ENCODE measurements around the gene ADI1. TPM values are rescaled to one million over a fixed set of nuclear protein-coding genes. Genes with fewer than 3 reads are reported as not detected.
A peak's percentile ranks its signal among the peaks of the same experiment; 100 is the strongest.

Gene ADI1
- total and polyA plus RNA-seq, 2 of the 8 experiments (the other 6 are each of a cell fraction or from before 2014, with no cell fraction given) = 12.2 to 40.2 TPM

DNA sequence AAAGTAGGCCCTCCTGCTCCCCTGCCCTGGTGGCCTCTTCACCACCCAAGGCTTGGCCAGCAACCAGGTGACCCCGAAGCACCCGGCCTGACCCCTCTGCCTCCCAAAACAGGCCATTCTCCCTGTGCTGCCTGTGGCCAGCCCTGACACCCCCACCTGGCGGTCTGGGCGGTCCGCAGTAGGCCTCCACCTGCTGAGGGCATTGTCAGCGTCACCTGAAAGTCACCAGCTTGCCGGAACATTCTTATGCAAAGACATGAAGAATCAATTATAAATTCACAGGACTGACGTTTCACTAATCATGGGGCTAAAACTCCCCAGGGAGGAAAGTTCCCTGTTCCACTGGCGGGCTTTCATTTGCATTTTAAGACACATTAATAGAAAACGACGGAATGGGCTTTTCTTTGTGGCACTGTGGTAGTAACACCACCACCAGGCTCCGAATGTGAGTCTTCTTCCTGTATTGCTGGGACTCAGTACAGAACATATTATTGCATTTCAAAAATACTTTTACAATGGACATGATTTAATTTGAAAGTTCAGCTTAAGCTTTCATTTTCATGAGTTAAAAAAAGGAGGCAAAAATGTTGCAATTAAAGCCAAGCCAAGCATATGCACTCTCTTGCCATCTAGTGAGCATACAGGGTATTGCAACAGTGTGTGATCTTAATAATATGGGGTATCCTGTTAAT, 57.4 kb downstream of the ADI1 start:
- no peak overlapping the region for H2BK5ac ChIP-seq (ENCODE audit: low read depth, low read length)
- H2BK120ac ChIP-seq (replicated peaks; ENCODE audit: low read depth, low read length) = no peak overlapping the region
- H2BK12ac ChIP-seq (ENCODE audit: low read depth, low read length) = no peak overlapping the region
- H3K4me1 ChIP-seq (replicated peaks in 1 of 4; ENCODE audit: control insufficient read depth in 3 of 4, insufficient read depth in 4 of 4, low read length in 3 of 4) = peaks cover 5 to 10% (median 9%) of the 10 kb centered on the region in 4 experiments
- H4K8ac ChIP-seq (ENCODE audit: extremely low read depth, insufficient read depth, low read length) = no peak overlapping the region
- no peak overlapping the region for H3K23ac ChIP-seq (ENCODE audit: insufficient read length)
- DNase-seq (ENCODE audit: low read depth in 1 of 2, low spot score in 2 of 2) (no peak), FAIRE-seq (no peak)
- H4K5ac ChIP-seq (ENCODE audit: insufficient read length, low read depth, low read length) = no peak overlapping the region
- no peak overlapping the region for H2AFZ ChIP-seq (ENCODE audit: low read length)
- H3K9me3 ChIP-seq (ENCODE audit: insufficient read depth in 2 of 2, low read depth in 1 of 2, low read length in 1 of 2) = no peaks in the 10 kb centered on the region
- no peak overlapping the region for H3K27ac ChIP-seq (ENCODE audit: low read depth, low read length)
- no peak overlapping the region; a peak in 1 of 8 replicates for H3K4me3 ChIP-seq (ENCODE audit: extremely low read depth in 1 of 4, insufficient read depth in 2 of 4, low read depth in 3 of 4, low read length in 4 of 4)
- H3K36me3 ChIP-seq (ENCODE audit: control insufficient read depth in 2 of 4, insufficient read depth in 4 of 4, low read length in 3 of 4) = peaks cover 0 to 5% (median 2%) of the 10 kb centered on the region in 4 experiments; a peak in 2 of 8 replicates
- 60% methylated on average over 12 of the region's 12 CpGs; no CpG with 5 or more reads in 1 of the 2 experiments for WGBS, 2 experiments (ENCODE audit: extremely low coverage in 1 of 2, insufficient coverage in 1 of 2, insufficient read length in 1 of 2, insufficient replicate concordance in 2 of 2, low coverage in 1 of 2, low lambda C conversion rate in 2 of 2, missing lambda C conversion rate in 1 of 2)
- peak overlapping the region in 1 of 2 experiments; percentile 23; a peak in 1 of 4 replicates for H3K4me2 ChIP-seq (ENCODE audit: insufficient read depth in 1 of 2, low read depth in 2 of 2, low read length in 2 of 2)
- H2AK5ac ChIP-seq (ENCODE audit: low read depth, low read length) = no peak overlapping the region
- no peak overlapping the region for H3K14ac ChIP-seq (ENCODE audit: insufficient read length)
- no peaks in the 10 kb centered on the region for H3K23me2 ChIP-seq (ENCODE audit: low read depth, low read length)
- POLR2A ChIA-PET (ENCODE audit: partially characterized antibody) = interaction anchor here (1.2 to 1.8 kb wide), 2 partner anchors 14 to 21 kb away, joined by 3 to 4 read pairs; no protein-coding TSS in a partner anchor
- no peaks in the 10 kb centered on the region for H3K79me2 ChIP-seq (ENCODE audit: control insufficient read depth in 1 of 2, insufficient read depth in 2 of 2, low read length in 2 of 2)
- no peak overlapping the region for H2BK20ac ChIP-seq (ENCODE audit: low read length)
- H4K20me1 ChIP-seq (replicated peaks in 1 of 2; ENCODE audit: control insufficient read depth in 1 of 2, insufficient read depth in 2 of 2, low read length in 2 of 2) = peaks cover 0 to 2% of the 10 kb centered on the region in 2 experiments
- no peak overlapping the region for H3K18ac ChIP-seq (ENCODE audit: extremely low read depth, low read length)
- H3K56ac ChIP-seq (replicated peaks; ENCODE audit: insufficient read length, low read depth, low read length) = no peak overlapping the region
- no peak overlapping the region for H2BK15ac ChIP-seq (ENCODE audit: low read length)
- no peak overlapping the region for H3K9ac ChIP-seq (replicated peaks in 1 of 4; ENCODE audit: extremely low read depth in 1 of 4, low read depth in 3 of 4, low read length in 3 of 4)
- CTCF ChIA-PET (ENCODE audit: partially characterized antibody) = interaction anchor here (0.6 to 12.1 kb wide), 26 partner anchors 9 to 1595 kb away, joined by 3 to 152 read pairs (median 4); no protein-coding TSS in a partner anchor
- H3K79me1 ChIP-seq (ENCODE audit: low read depth, low read length) = no peaks in the 10 kb centered on the region
- H3K4ac ChIP-seq (replicated peaks; ENCODE audit: insufficient read length, low read depth, low read length) = no peak overlapping the region
- no peak overlapping the region for H4K91ac ChIP-seq (replicated peaks; ENCODE audit: insufficient read length, low read length)
- no peaks in the 10 kb centered on the region for H3K27me3 ChIP-seq (replicated peaks in 1 of 4; ENCODE audit: control insufficient read depth in 3 of 4, extremely low read depth in 1 of 4, insufficient read depth in 3 of 4, low read length in 3 of 4)
- TF ChIP-seq MAFK (IDR thresholded peaks at IDR 0.05; ENCODE audit: low read depth, low read length) = no peak
- TF ChIP-seq SIX5 (IDR thresholded peaks at IDR 0.05; ENCODE audit: low read depth, low read length) = no peak
- TF ChIP-seq, protein P1, sequence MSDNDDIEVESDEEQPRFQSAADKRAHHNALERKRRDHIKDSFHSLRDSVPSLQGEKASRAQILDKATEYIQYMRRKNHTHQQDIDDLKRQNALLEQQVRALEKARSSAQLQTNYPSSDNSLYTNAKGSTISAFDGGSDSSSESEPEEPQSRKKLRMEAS (IDR thresholded peaks at IDR 0.05) = no peak
- TF ChIP-seq HDAC2 (IDR thresholded peaks at IDR 0.05; ENCODE audit: borderline replicate concordance in 1 of 2, low read depth in 2 of 2, low read length in 2 of 2) = no peak
- no peak for TF ChIP-seq NRF1 (IDR thresholded peaks at IDR 0.05; ENCODE audit: low read depth, low read length)
- peak; percentile 51 to 54 for TF ChIP-seq RAD21 (IDR thresholded peaks at IDR 0.05 in 1 of 2, conservative IDR thresholded peaks at IDR 0.05 in 1 of 2; ENCODE audit: low read depth in 2 of 2, low read length in 2 of 2)
- no peak for TF ChIP-seq ZNF274 (IDR thresholded peaks at IDR 0.05; ENCODE audit: borderline replicate concordance, extremely low read depth, low read length)
- TF ChIP-seq, protein P2, sequence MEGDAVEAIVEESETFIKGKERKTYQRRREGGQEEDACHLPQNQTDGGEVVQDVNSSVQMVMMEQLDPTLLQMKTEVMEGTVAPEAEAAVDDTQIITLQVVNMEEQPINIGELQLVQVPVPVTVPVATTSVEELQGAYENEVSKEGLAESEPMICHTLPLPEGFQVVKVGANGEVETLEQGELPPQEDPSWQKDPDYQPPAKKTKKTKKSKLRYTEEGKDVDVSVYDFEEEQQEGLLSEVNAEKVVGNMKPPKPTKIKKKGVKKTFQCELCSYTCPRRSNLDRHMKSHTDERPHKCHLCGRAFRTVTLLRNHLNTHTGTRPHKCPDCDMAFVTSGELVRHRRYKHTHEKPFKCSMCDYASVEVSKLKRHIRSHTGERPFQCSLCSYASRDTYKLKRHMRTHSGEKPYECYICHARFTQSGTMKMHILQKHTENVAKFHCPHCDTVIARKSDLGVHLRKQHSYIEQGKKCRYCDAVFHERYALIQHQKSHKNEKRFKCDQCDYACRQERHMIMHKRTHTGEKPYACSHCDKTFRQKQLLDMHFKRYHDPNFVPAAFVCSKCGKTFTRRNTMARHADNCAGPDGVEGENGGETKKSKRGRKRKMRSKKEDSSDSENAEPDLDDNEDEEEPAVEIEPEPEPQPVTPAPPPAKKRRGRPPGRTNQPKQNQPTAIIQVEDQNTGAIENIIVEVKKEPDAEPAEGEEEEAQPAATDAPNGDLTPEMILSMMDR (IDR thresholded peaks at IDR 0.05; ENCODE audit: control extremely low read depth in 1 of 3, insufficient read depth in 1 of 3, low read depth in 1 of 3, low read length in 3 of 3) = peak; percentile 4 to 74 (median 45)

Data from H1 (cell line).